Ishikawa (cell line): ENCODE data around the gene TBC1D2.

Source experiments
- CEBPB ChIP-seq: IDR thresholded peaks from 2 replicates; pipeline ENCODE4 v1.6.1; 2012
- CREB1 ChIP-seq: IDR thresholded peaks from 2 replicates; pipeline ENCODE4 v1.6.1; 2012; ENCODE audit warnings: low read depth
- EGR1 ChIP-seq: IDR thresholded peaks from 2 replicates; pipeline ENCODE4 v1.6.1; 2012
- EP300 ChIP-seq: IDR thresholded peaks from 2 replicates; pipeline ENCODE4 v1.6.1; 2012; ENCODE audit warnings: borderline replicate concordance
- FOXM1 ChIP-seq: IDR thresholded peaks from 2 replicates; pipeline ENCODE4 v1.6.1; 2012; ENCODE audit warnings: low read depth, borderline replicate concordance
- MAX ChIP-seq: IDR thresholded peaks from 2 replicates; pipeline ENCODE4 v1.6.1; 2012
- NFIC ChIP-seq: IDR thresholded peaks from 2 replicates; pipeline ENCODE4 v1.6.1; 2012
- RAD21 ChIP-seq: IDR thresholded peaks from 2 replicates; pipeline ENCODE4 v1.6.1; 2012; ENCODE audit warnings: low read depth
- TAF1 ChIP-seq: IDR thresholded peaks from 2 replicates; pipeline ENCODE4 v1.6.1; 2012; ENCODE audit warnings: low read depth, mild to moderate bottlenecking
- TCF12 ChIP-seq: IDR thresholded peaks from 2 replicates; pipeline ENCODE4 v1.6.1; 2012; ENCODE audit warnings: low read depth
- TEAD4 ChIP-seq: IDR thresholded peaks from 2 replicates; pipeline ENCODE4 v1.6.1; 2012
- YY1 ChIP-seq: IDR thresholded peaks from 2 replicates; pipeline ENCODE4 v1.6.1; 2012; ENCODE audit warnings: low read depth
- ZBTB7A ChIP-seq: IDR thresholded peaks from 2 replicates; pipeline ENCODE4 v1.6.1; 2012; ENCODE audit warnings: low read depth
- TF ChIP-seq, protein P1 (sequence below): IDR thresholded peaks from 2 replicates; pipeline ENCODE4 v1.6.1; 2012
- TF ChIP-seq, protein P2 (sequence below): IDR thresholded peaks from 2 replicates; pipeline ENCODE4 v1.6.1; 2012; ENCODE audit warnings: low read depth, mild to moderate bottlenecking

The TBC1D2 gene

DNA sequence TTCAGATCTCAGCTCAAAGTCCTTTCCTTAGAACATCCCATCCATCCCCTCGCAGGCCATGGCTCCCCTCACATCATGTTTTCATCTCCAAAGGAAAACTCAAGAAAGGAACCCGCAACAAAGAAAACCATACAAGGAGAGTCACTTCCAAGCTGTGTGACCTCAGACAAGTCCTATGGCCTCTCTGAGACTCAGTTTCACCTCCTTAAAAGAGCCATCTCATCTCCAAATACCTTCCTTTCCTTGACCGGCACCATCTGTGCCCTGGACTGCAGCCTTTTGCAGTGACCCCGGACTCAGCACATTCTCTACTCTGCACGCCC is 73.7 kb downstream of the TBC1D2 start:
- TF ChIP-seq CEBPB = no peak
- no peak for TF ChIP-seq TCF12
- TF ChIP-seq EP300 = no peak
- TF ChIP-seq, protein P1, sequence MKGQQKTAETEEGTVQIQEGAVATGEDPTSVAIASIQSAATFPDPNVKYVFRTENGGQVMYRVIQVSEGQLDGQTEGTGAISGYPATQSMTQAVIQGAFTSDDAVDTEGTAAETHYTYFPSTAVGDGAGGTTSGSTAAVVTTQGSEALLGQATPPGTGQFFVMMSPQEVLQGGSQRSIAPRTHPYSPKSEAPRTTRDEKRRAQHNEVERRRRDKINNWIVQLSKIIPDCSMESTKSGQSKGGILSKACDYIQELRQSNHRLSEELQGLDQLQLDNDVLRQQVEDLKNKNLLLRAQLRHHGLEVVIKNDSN = no peak
- TF ChIP-seq NFIC = no peak
- no peak for TF ChIP-seq TAF1
- TF ChIP-seq, protein P2, sequence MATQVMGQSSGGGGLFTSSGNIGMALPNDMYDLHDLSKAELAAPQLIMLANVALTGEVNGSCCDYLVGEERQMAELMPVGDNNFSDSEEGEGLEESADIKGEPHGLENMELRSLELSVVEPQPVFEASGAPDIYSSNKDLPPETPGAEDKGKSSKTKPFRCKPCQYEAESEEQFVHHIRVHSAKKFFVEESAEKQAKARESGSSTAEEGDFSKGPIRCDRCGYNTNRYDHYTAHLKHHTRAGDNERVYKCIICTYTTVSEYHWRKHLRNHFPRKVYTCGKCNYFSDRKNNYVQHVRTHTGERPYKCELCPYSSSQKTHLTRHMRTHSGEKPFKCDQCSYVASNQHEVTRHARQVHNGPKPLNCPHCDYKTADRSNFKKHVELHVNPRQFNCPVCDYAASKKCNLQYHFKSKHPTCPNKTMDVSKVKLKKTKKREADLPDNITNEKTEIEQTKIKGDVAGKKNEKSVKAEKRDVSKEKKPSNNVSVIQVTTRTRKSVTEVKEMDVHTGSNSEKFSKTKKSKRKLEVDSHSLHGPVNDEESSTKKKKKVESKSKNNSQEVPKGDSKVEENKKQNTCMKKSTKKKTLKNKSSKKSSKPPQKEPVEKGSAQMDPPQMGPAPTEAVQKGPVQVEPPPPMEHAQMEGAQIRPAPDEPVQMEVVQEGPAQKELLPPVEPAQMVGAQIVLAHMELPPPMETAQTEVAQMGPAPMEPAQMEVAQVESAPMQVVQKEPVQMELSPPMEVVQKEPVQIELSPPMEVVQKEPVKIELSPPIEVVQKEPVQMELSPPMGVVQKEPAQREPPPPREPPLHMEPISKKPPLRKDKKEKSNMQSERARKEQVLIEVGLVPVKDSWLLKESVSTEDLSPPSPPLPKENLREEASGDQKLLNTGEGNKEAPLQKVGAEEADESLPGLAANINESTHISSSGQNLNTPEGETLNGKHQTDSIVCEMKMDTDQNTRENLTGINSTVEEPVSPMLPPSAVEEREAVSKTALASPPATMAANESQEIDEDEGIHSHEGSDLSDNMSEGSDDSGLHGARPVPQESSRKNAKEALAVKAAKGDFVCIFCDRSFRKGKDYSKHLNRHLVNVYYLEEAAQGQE = no peak
- TF ChIP-seq RAD21 = no peak
- no peak for TF ChIP-seq FOXM1
- no peak for TF ChIP-seq ZBTB7A
- TF ChIP-seq YY1 = no peak
- no peak for TF ChIP-seq MAX
- TF ChIP-seq EGR1 = no peak
- TF ChIP-seq CREB1 = no peak
- TF ChIP-seq TEAD4 = no peak

- TF ChIP-seq EGR1 (no peak), RAD21 (no peak), CREB1 (no peak), YY1 (no peak), EP300 (no peak), TEAD4 (no peak), ZBTB7A (no peak)
These were observed 74.5 kb downstream of the TBC1D2 start for GRCh38 chr9:98180996-98181395.

- TF ChIP-seq RAD21 (no peak), TCF12 (no peak), MAX (no peak), CEBPB (no peak), FOXM1 (no peak), EGR1 (no peak), YY1 (no peak), ZBTB7A (no peak), TAF1 (no peak), EP300 (no peak), CREB1 (no peak), TEAD4 (no peak), NFIC (no peak)
- TF ChIP-seq, protein P1 = no peak
- TF ChIP-seq, protein P2 = no peak
These were observed 76.3 kb downstream of the TBC1D2 start for GRCh38 chr9:98178874-98179850.

- TF ChIP-seq MAX (no peak), TAF1 (no peak), FOXM1 (no peak), TEAD4 (no peak), TCF12 (no peak), CEBPB (no peak), RAD21 (no peak), NFIC (no peak)
These were observed 78.8 kb downstream of the TBC1D2 start for GRCh38 chr9:98176391-98177259.

GRCh38 chr9:98175762-98176161 is 79.7 kb downstream of the TBC1D2 start:
- no peak for TF ChIP-seq FOXM1
- no peak for TF ChIP-seq YY1
- TF ChIP-seq TEAD4 = no peak
